OCI-LY3 (cell line): ENCODE measurements around the gene SNX25.

ENCODE experiments used
- H2AFZ ChIP-seq: fragments of 200-600, 300-600 bp; shearing (Covaris generic); 2 replicates; pipeline ENCODE4 v1.6.0; 2014; ENCODE audit warnings: antibody characterized with exemption, low read depth, low read length
- H3K27ac ChIP-seq: fragments of 200-600, 300-600 bp; sonication (generic); 2 replicates; pipeline ENCODE4 v1.5.1; 2014; ENCODE audit warnings: mild to moderate bottlenecking, low read length, moderate library complexity, mixed read lengths
- H3K27me3 ChIP-seq: fragments of 200-600, 300-600 bp; sonication (generic); 2 replicates; pipeline ENCODE4 v1.6.1; 2014; ENCODE audit warnings: low read depth, low read length, mixed read lengths
- H3K36me3 ChIP-seq: fragments of 200-600, 300-600 bp; sonication (generic); replicated peaks from 2 replicates; pipeline ENCODE3; 2014; ENCODE audit warnings: low read depth, low read length, mixed read lengths
- H3K4me1 ChIP-seq: fragments of 300-600, 200-600 bp; sonication (generic); 2 replicates; pipeline ENCODE4 v1.6.1; 2014; ENCODE audit warnings: low read length, mixed read lengths
- H3K4me2 ChIP-seq: fragments of 200-600, 300-600 bp; sonication (generic); 2 replicates; pipeline ENCODE4 v1.6.1; 2014; ENCODE audit warnings: low read length, mixed read lengths
- H3K4me3 ChIP-seq: fragments of 300-600, 200-600 bp; sonication (generic); 2 replicates; pipeline ENCODE4 v1.5.1; 2014; ENCODE audit warnings: antibody characterized with exemption, mild to moderate bottlenecking, low read length, moderate library complexity
- H3K79me2 ChIP-seq: fragments of 300-600, 200-600 bp; shearing (Covaris generic); 2 replicates; pipeline ENCODE4 v1.6.1; 2014; ENCODE audit warnings: mild to moderate bottlenecking, low read length, mixed read lengths
- H3K9ac ChIP-seq: fragments of 300-600, 200-600 bp; shearing (Covaris generic); 2 replicates; pipeline ENCODE4 v1.6.0; 2014; ENCODE audit warnings: mild to moderate bottlenecking, low read length, moderate library complexity
- H3K9me3 ChIP-seq: fragments of 200-600, 300-600 bp; shearing (Covaris generic); 2 replicates; pipeline ENCODE4 v1.6.1; 2014; ENCODE audit warnings: low read length, mixed read lengths; ENCODE audit not compliant: insufficient read depth
- H4K20me1 ChIP-seq: fragments of 200-600, 300-600 bp; sonication (generic); 2 replicates; pipeline ENCODE4 v1.6.1; 2016; ENCODE audit warnings: low read length, mixed read lengths; ENCODE audit not compliant: insufficient read depth
- CTCF ChIP-seq: fragments of 200-600, 300-600 bp; sonication (generic); IDR thresholded peaks from 2 replicates; pipeline ENCODE4 v1.5.1; 2014; ENCODE audit warnings: antibody characterized with exemption, low read length, low read depth
- EZH2phosphoT487 ChIP-seq: fragments of 200-600 bp; shearing (Covaris generic); IDR thresholded peaks from 2 replicates; pipeline ENCODE4 v1.6.1; 2018; ENCODE audit warnings: antibody characterized with exemption, mixed run types, low read depth

SNX25 gene

GRCh38 chr4:185227131-185227551 lies 17.7 kb downstream of the SNX25 start:
- peaks cover 72% of the 10 kb centered on the region for H3K79me2 ChIP-seq
- no peak overlapping the region for H3K9ac ChIP-seq
- H4K20me1 ChIP-seq = peaks cover 52% of the 10 kb centered on the region
- no peak overlapping the region for H3K4me3 ChIP-seq
- H3K4me2 ChIP-seq = no peak overlapping the region
- H3K27me3 ChIP-seq = no peaks in the 10 kb centered on the region
- H2AFZ ChIP-seq = no peak overlapping the region
- H3K27ac ChIP-seq = no peak overlapping the region
- H3K4me1 ChIP-seq = no peaks in the 10 kb centered on the region
- H3K9me3 ChIP-seq = no peaks in the 10 kb centered on the region
- no peak for TF ChIP-seq CTCF
- TF ChIP-seq EZH2phosphoT487 = no peak
- no peaks in the 10 kb centered on the region for H3K36me3 ChIP-seq

GRCh38 chr4:185227713-185228278 lies 18.4 kb downstream of the SNX25 start:
- Histone ChIP-seq H3K4me1 (no peaks in the 10 kb centered on the region), H3K27ac (no peak overlapping the region), H3K36me3 (no peaks in the 10 kb centered on the region), H2AFZ (no peak overlapping the region), H3K4me2 (no peak overlapping the region), H3K4me3 (no peak overlapping the region), H3K79me2 (peaks cover 72% of the 10 kb centered on the region), H3K9me3 (no peaks in the 10 kb centered on the region), H4K20me1 (peaks cover 52% of the 10 kb centered on the region), H3K27me3 (no peaks in the 10 kb centered on the region), H3K9ac (no peak overlapping the region)
- TF ChIP-seq EZH2phosphoT487 = no peak
- TF ChIP-seq CTCF = no peak

DNA sequence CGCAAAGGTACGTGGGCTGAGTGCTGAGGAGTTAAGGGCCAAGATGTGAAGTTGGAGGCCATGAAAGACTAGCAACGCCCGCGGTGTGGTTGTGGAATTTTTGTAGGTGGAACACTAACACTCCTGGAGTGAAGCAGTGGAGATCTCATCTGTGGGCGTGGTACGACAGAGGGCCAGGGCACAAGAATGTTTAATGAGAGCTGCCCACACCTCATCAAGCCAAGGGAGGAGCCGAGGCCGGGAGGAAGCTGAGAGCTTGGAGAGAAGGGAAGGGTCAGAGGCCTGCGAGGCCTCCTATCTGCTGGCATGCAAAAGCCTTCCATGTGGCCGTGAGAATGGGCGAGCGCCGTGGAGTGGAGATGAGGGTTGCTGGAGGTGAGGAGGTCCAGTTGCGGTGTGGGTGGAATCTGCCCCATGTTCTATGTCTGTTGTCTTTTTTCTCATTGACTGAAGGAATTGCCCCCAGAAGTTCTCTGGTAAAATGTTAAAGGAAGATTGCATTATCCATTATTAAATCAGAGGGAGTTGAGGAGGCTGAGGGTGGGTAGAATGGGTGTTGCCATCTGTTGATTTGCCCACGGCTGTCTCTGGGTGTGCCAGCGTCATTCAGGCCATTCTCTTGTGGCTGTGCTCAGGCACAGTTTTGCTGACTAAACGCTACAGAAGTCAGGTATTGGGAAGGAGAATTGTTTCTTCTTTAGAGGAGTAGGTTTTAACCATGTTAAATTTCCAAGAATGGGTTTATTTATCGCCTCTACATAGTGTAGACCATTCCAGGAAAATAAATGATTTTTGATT lies 19.8 kb downstream of the SNX25 start:
- H3K79me2 ChIP-seq = peaks cover 65% of the 10 kb centered on the region
- no peak overlapping the region for H3K9ac ChIP-seq

More for the DNA sequence above, 19.8 kb downstream of the SNX25 start:
- Histone ChIP-seq H3K4me2 (no peak overlapping the region), H3K27me3 (no peaks in the 10 kb centered on the region), H2AFZ (no peak overlapping the region), H4K20me1 (peaks cover 50% of the 10 kb centered on the region), H3K36me3 (no peaks in the 10 kb centered on the region), H3K4me1 (no peaks in the 10 kb centered on the region), H3K27ac (no peak overlapping the region), H3K4me3 (no peak overlapping the region), H3K9me3 (no peaks in the 10 kb centered on the region)
- TF ChIP-seq EZH2phosphoT487 = no peak
- TF ChIP-seq CTCF = no peak
